Activated CD8-positive, alpha-beta memory T cell treated with anti-CD3 and anti-CD28 coated beads for 36 hours (primary cell): ENCODE measurements around the gene FGFRL1. TPM values are rescaled to one million over a fixed set of nuclear protein-coding genes. Genes with fewer than 3 reads are reported as not detected.
"Not testable (repeated sequence)": the region's sequence is repeated elsewhere in the genome, so short reads cannot be mapped to it uniquely, and the experiment has no call there.

Experiments
- CTCF ChIA-PET: fragments of 350-600 bp; sonication (Branson Sonifier 250); formaldehyde crosslinking; loops from one replicate; lab custom pipeline; 2021; ENCODE audit warnings: antibody characterized with exemption; lab: Charles Lee
- POLR2A ChIA-PET: fragments of 350-600 bp; sonication (Branson Sonifier 250); formaldehyde crosslinking; loops from one replicate; lab custom pipeline; 2021; ENCODE audit warnings: antibody characterized with exemption; lab: Charles Lee
- total RNA-seq, 2 experiments: library from RNA; stranded (reverse); gene quantifications; one replicate each; pipeline ENCODE4 v1.2.3, GENCODE V29; 2021

FGFRL1 gene
- total RNA-seq, 2 experiments from 2014 or later: 17.7 to 18.7 TPM

DNA sequence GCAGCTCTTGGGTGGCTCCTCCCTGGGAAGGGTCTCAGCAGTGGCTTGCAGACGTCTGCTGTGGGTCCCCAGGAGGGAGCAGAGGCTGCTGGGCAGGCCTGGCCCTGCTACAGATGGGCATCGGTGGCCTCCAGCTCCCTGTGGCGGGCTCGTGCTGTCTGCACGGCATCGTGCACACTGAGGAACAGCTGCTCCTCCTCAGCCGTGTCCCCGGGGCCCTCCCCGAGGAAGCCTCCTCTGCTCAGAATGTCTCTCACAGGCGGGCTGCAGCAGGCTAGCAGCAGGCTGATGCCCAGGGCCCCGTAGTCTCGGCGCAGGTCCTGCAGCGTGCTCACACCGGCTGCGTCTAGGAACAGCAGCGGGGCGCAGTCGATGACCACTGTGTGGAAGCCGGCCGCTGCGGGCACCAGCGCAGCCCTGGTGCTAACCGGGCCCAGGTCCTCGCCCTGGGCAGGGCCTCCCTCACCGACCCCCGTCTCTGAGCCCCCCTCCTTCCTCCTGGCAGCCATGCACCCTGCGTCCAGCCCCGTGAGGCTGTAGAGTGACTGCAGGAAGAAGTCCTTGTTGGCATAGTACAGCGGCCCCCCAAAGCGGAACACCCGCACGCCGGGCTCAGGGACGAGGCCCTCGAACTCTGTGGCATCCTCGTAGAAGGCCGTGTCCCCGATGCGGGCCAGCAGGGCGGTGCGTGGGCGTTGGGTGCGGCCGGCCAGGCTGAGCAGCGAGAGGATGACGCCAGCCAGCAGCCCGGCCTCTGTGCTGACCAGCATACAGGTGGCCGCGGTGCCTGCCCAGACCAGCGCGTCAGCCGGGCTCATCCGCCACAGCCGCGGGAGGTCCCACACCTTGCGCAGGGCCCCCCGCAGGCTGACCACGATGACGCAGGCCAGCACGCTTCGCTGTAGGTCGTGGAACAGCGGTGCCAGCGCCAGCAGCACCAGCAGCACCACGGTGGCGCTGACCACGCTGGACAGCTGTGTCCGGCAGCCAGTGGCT lies 22.4 kb upstream of the FGFRL1 start:
- ChIA-PET POLR2A (no interaction called here), CTCF (interaction anchor here (0.8 kb wide), 1 partner anchor 246 kb away, joined by 4 read pairs; no protein-coding TSS in a partner anchor)

DNA sequence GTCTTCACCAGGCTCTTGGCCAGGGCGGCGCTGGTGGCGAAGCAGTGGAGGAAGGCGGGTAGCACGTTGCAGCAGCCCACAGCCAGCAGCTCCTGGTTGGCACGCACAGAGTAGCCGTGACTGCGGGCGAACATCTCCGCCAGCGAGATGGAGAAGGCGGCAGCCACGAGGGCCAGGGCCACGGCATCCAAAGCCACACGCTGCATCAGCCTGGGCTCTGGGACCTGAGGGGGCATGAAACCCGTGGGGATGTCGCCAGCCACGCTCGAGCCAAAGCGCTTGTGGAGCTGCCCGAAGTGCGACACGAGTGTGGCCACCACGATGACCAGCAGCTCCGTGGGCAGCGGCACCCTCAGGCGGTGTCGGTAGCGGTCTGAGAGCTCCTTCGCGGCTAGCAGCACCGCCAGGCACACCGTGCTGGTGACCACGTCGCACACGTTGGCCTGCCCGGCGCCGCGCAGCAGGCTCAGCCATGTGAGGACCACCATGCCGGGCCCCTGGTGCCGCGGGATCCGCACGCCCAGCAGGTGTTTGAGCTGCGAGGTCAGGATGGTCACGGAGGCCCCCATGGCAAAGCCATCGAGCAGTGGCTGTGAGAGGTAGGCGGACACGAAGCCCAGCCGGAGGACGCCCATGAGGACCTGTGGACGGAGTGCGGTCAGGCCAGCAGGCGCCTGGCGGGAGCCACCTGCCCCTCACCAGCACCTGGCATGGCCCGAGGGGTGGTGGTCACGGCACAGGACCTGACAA lies 21.5 kb upstream of the FGFRL1 start:
- CTCF ChIA-PET: no interaction called here

DNA sequence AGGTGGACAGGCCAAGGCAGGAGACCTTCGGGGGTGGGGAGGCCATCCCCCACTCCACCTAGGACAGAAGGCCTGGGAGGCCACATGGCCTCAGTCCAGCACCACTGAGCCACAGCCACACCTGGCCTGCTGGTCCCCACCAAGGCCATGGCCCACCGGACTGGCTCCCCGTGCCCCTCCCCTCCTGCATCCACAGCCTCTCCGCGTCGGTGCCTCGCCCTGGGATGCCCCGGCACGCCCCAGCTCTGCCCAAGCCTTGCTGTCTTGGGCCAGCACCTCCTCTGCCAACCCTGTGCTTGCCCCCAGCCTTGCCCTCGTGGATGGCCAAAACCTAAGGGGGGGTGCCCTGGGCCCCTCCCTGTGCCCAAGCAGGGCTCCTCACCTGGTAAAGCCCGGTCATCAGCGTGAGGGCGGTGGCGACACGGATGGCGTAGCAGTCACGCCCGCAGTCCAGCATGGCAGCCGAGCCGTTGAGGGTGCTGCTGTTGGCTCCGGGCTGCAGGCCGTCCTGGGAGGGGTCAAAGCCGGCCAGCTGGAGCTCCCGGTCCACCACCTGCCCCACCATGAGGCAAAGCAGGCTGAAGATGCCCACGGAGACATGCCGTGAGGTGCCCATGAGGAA lies 20.6 kb upstream of the FGFRL1 start:
- CTCF ChIA-PET: no interaction called here
- POLR2A ChIA-PET: no interaction called here

More for the DNA sequence above, 21.5 kb upstream of the FGFRL1 start:
- POLR2A ChIA-PET: no interaction called here

DNA sequence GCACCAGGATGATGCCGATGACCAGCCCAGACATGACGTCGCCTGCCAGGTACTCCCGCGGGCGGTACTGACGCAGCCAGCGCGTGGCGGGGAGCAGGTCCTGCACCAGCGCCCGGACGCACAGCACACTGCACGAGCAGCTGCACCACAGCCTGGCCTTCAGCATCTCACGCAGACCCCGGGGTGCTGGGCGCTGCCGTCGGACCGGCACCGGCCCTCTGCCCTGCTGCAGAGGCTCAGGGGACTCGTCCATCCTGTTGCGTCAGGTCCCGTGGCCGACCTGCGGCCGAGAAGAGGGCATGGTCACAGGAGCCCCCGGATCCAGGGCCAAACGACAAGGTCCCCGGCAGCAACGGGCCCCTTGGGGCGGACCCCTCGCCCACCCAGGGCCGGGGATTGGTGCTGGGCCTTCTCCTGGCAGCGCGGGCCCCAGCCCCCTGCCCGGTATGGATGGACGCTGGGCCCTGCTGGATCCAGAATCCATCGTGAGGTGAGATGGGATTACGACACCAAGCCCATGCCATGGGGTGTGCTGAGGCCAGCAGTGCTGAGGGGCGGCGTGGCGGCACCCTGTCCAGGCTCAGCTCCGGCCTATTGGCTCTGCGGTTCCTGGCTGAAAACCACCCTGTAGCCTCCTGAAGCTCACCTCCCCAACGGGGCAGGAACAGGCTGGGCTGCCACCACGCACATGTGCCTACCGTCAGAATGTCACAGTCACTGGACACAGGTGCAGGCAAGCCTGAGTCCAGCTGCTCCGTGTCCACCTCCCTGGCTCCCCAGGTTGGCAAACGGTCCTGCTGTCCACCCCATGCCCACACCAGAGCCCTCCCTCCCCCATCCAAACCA lies 19.8 kb upstream of the FGFRL1 start:
- POLR2A ChIA-PET: no interaction called here
- CTCF ChIA-PET: no interaction called here

DNA sequence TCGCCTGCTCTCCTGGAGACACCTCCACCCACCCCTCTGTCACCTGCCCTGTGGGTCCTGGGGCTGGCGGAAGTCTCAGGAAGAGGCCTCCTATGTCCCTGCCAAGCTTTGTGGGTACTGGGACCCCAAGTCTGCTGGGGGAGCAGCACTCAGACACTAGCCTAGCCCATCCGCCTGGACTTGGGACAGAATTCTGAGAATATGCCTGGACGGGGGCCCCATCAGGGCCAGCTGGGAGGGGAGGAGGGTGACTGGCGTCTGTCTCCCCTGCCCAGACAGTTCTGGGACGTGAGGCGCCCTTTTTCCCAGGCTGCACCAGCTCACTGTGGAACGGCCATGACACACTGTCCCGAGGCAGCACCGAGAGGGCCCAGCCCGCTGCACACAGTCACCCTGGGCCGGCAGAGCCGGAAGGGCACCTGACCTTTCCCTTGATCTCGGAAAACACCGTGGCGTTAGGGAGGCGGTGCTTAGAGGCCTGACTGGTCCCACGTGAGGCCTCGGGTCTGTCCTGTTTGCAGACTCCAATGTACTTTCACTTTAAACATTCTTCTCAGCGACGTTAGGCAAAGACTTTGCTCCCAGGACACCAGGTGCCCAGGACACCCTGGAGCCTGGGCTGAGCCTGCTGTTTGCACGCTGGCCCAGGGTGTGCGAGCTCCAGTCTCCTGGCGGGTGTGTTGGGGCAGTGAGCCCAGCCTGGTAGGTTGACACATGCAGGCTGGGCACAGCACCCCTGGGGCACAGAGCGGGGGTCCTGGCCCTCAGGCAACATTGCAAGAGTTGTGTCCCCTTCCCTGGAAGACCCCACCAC lies 18.9 kb upstream of the FGFRL1 start:
- CTCF ChIA-PET: no interaction called here

DNA sequence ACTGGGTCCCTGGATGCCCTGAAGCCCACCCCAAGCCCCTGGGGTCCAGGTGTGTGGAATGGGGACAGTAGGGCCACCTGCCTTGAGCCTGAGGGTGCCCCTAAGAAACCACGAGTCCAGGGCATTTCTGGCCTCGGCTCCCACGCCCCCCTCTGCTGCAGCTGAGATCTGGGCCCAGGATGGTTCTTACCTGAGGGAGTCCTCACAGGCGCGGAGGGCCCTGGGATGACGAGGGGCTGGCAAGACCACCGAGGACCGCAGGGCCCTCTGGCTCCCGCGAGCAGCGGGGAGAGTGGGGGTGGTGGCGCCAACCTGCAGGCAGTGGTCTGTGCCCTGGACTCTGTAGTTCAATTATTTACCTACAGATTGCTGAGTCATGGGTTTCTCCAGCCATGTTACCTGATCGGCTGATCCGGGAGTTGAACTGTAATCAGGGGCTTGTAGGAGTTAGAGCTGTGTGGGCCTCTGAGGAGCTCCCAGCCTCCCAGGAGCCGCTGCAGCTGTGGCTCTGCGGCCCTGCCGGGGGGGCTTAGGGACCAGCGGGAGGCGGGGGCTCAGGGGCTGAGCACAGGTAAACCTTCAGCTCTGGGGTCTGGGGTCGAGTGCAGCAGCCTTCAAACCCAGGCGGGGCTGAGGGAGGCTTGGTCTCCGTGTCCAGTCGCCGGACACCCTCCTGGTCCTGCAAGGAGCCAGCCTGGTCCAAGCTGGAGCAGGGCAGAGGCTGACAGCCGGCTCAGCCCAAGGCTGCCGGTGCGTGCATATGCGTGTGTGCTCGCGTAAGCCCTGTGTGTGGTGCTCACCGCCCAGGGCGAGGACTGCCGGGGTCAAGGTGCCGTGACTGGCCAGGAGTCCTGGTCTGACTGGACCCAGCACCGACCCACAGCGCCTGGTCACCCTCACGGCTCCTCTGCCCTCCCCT lies 18.1 kb upstream of the FGFRL1 start, which contains the start of gene SLC26A1:
Gene SLC26A1, minus strand, starts transcription at position 294 of the 919 bp plus-strand sequence. CDS start 1,701 bp downstream, outside the sequence.
- ChIA-PET CTCF (interaction anchor here (0.7 kb wide), 1 partner anchor 69 kb away, joined by 3 read pairs; no protein-coding TSS in a partner anchor), POLR2A (no interaction called here)

More for the DNA sequence above, 18.9 kb upstream of the FGFRL1 start:
- POLR2A ChIA-PET: no interaction called here

DNA sequence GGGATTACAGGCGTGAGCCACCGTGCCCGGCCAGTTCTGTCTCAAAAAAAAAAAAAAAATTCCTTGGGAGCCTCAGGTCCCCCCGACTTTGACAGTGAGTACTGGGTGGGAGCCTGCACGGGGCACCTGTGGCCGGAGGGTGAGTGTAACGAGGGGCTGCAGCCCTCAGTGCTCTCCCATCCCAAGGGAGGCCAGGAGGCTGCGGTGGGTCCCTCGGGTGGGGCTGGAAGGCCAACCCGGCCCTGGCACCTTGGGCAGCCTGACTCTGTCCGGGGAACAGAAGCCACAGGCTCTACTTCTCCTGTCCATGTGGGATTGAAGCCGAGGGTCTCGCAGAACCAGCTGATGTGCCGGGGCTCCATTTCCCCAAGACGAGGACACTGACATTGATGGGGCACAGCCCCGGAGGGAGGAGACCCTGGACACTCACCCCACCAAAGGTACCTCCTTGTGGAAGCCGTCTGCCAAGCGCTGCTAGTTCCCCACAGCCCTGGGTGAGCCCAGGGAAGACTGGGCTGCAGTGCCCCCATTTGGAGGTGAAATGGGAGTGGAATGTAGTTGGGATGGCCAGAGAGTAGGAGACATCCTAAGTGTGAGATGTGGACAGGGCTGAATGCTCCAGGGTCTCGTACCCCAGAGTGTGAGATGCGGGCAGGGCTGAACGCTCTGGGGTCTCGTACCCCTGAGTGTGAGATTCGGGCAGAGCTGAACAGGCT lies 16.0 kb upstream of the FGFRL1 start:
- CTCF ChIA-PET: no interaction called here
- POLR2A ChIA-PET: no interaction called here

DNA sequence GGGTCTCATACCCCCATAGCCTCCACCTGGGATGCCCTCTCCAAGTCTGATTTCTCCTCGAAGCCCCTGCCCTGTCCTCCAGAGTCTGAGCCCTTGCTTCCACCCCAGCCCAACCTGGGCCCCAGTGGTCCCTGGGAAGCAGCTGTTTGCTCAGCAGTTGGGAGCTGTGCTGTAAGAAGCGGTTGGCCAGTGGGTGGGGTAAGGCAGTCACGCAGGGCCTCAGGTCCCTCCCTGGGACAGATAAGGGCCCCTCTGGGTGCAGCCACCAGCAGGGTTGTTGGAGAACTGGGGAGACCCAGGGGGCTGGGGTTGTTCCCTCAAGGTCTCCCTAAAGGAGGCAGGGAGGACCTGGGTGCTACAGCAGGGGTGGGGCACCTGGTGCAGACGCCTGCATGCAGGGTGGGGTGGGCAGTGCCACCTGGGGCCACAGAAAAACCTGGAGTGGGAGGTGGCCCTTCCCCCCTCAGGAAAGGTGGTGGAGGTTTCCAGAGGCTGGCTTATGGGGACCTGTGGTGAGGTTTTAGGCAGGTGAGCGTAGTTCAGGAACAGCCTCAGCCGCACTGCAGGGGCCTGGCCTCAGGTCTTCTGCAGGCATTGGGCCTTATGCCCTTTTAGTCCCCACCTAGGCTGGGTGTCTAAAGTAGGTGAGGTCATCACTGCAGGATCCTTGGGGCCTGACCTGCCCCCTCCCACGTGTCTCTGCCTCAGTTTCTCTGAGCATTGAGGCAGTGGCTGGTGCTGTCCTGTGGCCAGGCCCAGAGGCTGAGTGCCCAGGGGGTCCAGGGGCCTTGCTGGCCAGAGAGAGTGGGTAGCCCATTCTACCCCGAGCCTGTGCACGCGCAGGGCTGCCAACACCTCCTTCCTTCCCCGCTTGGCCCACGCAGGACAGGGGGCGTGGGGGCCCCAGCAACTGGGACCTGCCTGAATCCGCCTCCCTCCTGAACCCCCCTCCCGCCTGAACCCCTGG lies 15.1 kb upstream of the FGFRL1 start:
- ChIA-PET CTCF (no interaction called here), POLR2A (no interaction called here)

DNA sequence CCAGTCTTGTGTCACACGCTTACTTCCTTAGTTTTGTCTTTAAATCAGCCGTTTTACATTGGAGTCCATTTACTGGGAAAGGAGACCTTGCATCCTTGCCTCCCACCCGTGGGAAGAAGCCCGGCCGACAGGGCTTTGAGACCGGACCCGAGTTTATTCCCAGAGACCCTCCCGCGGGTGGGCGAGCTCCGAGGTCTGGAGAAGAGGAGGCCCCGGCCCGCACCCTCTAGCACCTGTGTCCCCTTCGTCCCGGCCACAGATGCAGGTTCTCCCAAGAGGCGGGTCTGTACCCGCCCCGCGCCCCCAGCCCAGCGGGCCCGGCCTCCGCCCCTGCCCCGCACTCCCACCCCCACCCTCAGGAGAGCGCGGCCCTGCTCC lies 14.4 kb upstream of the FGFRL1 start:
- CTCF ChIA-PET: no interaction called here

DNA sequence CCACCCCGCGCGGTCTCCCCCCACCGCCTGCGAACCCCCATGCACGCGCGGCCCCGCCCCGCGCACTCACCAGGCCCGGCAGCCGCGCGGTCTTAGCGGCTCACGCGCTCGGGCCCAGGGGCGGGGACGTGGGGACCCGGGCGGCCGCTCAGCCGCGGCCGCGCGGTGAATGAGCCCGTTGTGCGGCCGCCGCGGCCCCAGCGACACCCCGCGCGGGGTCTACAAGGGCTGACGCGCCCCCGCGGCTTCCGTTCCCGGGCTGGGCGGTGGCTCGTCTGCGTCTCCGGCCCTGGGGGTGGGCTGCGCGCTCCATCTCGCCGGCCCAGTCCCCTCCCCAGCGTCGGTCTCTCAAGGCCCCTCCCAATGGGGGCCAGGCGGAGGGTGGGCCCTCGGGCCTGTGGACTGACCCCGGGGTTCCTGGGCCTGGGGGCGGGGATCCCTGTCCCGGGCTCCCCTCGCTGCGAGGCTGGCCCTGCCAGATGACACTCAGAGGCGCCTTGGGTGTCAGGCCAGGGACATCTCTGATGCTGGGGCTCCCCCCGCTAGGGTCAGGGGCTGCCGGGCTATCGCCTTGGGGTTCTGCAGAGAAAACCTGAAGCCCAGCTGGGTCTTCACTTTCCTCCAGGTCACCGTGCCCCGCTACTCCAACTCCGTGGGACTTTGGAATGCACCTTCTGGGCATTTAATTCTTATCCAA lies 13.9 kb upstream of the FGFRL1 start:
- ChIA-PET CTCF (no interaction called here), POLR2A (no interaction called here)

More for the DNA sequence above, 14.4 kb upstream of the FGFRL1 start:
- POLR2A ChIA-PET: no interaction called here

DNA sequence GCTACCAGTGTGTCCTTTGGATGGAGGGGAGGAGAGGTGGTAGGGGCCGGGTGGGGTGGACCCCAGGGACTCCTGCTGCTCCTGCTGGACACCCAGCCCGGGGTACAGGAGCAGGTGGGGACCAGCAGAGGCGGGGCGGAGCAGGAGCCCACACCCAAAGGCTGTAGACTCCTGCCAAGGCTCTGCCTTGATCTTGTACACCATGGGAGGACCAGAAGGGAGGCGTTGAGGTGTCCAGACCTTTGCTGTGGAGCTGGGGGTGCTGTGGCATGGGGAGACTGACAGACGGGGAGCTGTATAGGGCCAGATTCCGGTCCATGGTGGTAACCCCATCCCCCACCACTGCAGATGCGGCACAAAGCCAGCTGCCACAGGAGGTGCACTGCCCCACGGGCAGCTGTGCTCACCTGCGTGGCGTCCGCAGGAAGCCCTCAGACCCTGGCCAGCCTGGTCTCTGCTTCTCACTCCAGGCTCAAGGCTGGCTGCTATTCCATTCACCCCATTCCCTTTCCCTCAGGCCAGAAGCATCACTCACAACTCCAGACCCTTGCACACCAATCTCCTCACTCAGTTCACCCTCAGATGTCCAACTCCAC lies 13.2 kb upstream of the FGFRL1 start:
- POLR2A ChIA-PET: interaction anchor here (0.7 kb wide), 1 partner anchor 704 kb away, joined by 3 read pairs; no protein-coding TSS in a partner anchor
- CTCF ChIA-PET: no interaction called here

DNA sequence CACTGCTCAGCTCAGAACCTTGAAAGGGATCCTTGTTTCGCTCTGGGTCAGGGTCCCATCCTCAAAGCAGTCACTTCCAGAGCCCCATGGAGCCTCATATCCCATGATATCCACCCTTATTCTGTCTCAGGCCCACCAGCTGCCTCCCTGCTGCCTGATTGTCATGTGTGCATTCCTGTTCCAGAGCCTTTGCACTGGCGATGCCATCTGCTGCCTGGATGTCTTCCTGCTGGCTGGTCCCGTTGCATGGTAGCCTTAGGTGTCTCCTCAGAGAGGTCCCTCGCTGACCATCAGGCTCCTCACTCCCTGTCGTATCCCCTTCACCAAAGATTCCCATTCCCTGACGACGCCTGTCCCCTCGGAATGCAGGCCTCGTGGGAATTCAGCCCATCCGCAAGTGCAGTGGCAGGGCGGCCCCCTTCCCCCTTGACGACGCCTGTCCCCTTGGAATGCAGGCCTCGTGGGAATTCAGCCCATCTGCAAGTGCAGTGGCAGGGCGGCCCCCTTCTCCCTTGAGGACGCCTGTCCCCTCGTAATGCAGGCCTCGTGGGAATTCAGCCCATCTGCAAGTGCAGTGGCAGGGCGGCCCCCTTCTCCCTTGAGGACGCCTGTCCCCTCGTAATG lies 12.1 kb upstream of the FGFRL1 start:
- POLR2A ChIA-PET: interaction anchor here (0.7 kb wide), 1 partner anchor 702 kb away, joined by 3 read pairs; no protein-coding TSS in a partner anchor
- CTCF ChIA-PET: not testable (repeated sequence)

DNA sequence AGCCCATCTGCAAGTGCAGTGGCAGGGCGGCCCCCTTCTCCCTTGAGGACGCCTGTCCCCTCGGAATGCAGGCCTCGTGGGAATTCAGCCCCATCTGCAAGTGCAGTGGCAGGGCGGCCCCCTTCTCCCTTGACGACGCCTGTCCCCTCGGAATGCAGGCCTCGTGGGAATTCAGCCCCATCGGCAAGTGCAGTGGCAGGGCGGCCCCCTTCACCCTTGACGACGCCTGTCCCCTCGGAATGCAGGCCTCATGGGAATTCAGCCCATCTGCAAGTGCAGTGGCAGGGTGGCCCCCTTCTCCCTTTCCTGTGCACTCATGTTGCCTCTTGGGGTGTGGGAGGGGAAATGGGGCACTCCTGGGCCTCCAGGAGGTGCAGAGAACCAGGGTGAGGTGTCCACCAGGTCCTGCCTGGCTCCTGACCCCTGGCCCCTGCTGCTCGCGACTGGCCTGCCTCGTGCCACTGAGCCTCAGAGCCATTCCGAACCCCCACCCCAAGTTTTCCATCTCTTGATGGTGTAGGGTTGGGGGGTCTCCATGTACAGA lies 11.5 kb upstream of the FGFRL1 start:
- CTCF ChIA-PET: no interaction called here

More for the DNA sequence above, 11.5 kb upstream of the FGFRL1 start:
- POLR2A ChIA-PET: no interaction called here
